ENCODE data around the gene OR4C6.

DNA sequence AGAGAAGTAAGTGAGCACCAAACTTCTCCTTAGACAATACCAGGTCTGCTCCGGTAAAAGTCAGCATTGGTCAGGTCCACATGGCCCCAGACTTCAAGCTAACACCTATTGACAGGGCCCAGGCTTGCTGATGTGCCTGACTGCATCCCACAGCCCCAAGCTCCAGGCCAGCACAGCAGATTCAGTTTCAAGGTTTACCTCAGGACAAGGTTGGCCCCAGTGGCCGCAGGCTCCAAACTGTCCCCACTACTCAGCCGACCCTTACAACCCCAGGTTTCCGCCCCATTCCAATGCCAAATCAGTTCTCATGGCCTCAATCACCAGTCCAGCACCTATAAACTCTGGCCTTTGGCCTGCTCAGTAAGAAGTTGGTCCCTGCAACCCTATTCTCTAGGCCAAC lies 39.4 kb downstream of the OR4C6 start:
- TF ChIP-seq CTCF (IDR thresholded peaks at IDR 0.05) (no peak), POLR2A (IDR thresholded peaks at IDR 0.05) (no peak)

Measured in heart left ventricle (tissue), 13 donors.